Large intestine (tissue), 3 donors: ENCODE results near the gene MMEL1. TPM values are rescaled to one million over a fixed set of nuclear protein-coding genes. Genes with fewer than 3 reads are reported as not detected.

Experiments used
- DNase-seq, 2 donors: peaks; one replicate each; pipeline versions ENCODE4 v3.0.0 to v3.0.0-alpha.2; 2013
- H3K27ac ChIP-seq: one replicate; pipeline ENCODE4 v1.5.1; 2013; ENCODE audit warnings: low read length
- H3K27me3 ChIP-seq: 2 replicates; pipeline ENCODE4 v1.6.1; 2013; ENCODE audit warnings: low read length; ENCODE audit not compliant: control insufficient read depth, insufficient read depth
- H3K36me3 ChIP-seq: 2 replicates; pipeline ENCODE4 v1.6.1; 2013; ENCODE audit warnings: low read length; ENCODE audit not compliant: control insufficient read depth, insufficient read depth
- H3K4me1 ChIP-seq: one replicate; pipeline ENCODE4 v1.6.1; 2013; ENCODE audit warnings: low read length; ENCODE audit not compliant: control insufficient read depth, insufficient read depth
- H3K4me3 ChIP-seq: one replicate; pipeline ENCODE4 v1.5.1; 2013; ENCODE audit warnings: low read length
- H3K9me3 ChIP-seq: one replicate; pipeline ENCODE4 v1.6.1; 2013; ENCODE audit warnings: mild to moderate bottlenecking, low read depth, low read length, moderate library complexity; ENCODE audit not compliant: control insufficient read depth
- WGBS: methylation state at CpG from one replicate; pipeline ENCODE4 v1.1.5; 2013; ENCODE audit warnings: low lambda C conversion rate; ENCODE audit not compliant: insufficient coverage; 5-methylcytosine and 5-hydroxymethylcytosine counted together
- polyA plus RNA-seq: library from polyadenylated mRNA; unstranded; fragments of 120-200 nt; gene quantifications from one replicate; pipeline ENCODE4 v1.2.1, GENCODE V29; 2013

Gene MMEL1
- polyA plus RNA-seq, 1 donor = 14.3 TPM

- no peaks in the 10 kb centered on the region for H3K36me3 ChIP-seq
- WGBS = no CpG with 5 or more reads among the region's 14 CpGs
- H3K4me3 ChIP-seq = no peak overlapping the region
- DNase-seq = no peak
- no peaks in the 10 kb centered on the region for H3K27me3 ChIP-seq
- H3K9me3 ChIP-seq = no peaks in the 10 kb centered on the region
- no peak overlapping the region for H3K27ac ChIP-seq
- H3K4me1 ChIP-seq = no peaks in the 10 kb centered on the region
Measured at GRCh38 chr1:2604844-2605508, 27.8 kb downstream of the MMEL1 start.

DNA sequence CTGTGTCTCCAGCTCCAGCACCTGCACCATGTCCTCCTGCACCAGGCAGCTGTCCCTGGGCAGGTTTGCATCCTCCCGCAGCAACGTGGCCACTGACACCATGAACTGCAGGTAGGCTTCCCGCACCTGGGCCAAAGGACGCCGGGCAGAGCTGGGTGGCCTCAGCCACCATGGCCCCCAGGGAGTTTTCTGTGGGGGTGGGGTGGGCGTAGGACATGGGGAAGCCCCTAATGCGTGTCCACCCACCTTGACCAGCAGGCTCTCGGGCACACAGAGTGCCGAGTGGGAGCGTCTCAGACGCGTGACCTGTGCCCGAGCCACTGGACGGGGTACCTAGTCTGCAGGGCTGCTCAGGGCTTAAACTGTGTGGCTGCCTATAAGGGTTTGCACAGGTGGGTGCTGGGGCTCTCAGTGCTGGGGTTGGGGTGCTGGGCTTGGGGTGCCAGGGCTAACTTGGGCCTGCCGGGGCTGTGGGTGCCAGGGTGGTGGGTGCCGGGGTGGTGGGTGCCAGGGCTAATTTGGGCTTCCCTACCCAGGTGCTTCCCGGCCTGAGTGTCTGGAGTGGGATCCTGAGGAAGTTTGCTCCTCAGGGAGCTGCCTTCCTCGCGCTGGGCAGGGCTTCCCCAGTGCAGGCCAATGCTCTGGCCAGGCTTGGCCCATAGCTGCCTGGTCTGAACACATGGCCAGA lies 28.5 kb downstream of the MMEL1 start:
- Histone ChIP-seq H3K36me3 (no peaks in the 10 kb centered on the region), H3K27ac (no peak overlapping the region), H3K27me3 (no peaks in the 10 kb centered on the region), H3K4me1 (no peaks in the 10 kb centered on the region), H3K4me3 (no peak overlapping the region), H3K9me3 (no peaks in the 10 kb centered on the region)
- WGBS = no CpG with 5 or more reads among the region's 19 CpGs
- no peak for DNase-seq

GRCh38 chr1:2603521-2604155 lies 29.2 kb downstream of the MMEL1 start:
- no peak overlapping the region for H3K4me3 ChIP-seq
- H3K27me3 ChIP-seq = no peaks in the 10 kb centered on the region
- H3K9me3 ChIP-seq = no peaks in the 10 kb centered on the region
- no peaks in the 10 kb centered on the region for H3K4me1 ChIP-seq
- no peak for DNase-seq
- H3K36me3 ChIP-seq = no peaks in the 10 kb centered on the region
- no peak overlapping the region for H3K27ac ChIP-seq
- 80% methylated on average over 1 of the region's 25 CpGs for WGBS

GRCh38 chr1:2602866-2603520 lies 29.8 kb downstream of the MMEL1 start:
- Histone ChIP-seq H3K27ac (no peak overlapping the region), H3K36me3 (no peaks in the 10 kb centered on the region), H3K9me3 (no peaks in the 10 kb centered on the region), H3K4me1 (no peaks in the 10 kb centered on the region), H3K4me3 (no peak overlapping the region), H3K27me3 (no peaks in the 10 kb centered on the region)
- WGBS = no CpG with 5 or more reads among the region's 18 CpGs
- no peak for DNase-seq

DNA sequence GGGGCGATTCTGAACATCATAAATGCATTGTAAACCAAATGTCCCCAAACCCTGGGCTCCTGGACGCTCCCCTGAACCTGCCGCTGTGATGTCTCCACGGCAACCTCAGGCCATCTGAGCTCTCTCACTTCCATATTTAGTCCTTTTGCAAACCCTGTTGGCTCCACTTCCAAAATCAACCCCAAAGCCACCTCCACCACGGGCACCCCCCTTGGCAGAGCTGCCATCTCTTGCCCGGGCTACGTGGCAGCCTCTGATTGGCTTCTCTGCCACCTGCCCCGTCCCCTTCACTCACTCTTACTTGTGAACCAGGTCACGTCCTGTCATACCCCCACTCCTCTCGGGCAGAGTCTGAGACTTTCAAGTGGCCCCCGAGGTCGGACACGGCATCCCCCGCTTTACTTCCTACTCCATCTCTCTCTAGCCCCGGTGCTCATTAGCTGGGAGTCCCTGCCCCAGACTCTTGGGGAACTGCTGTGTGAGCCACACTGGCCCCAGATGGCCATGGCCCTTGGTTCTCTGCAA lies 30.4 kb downstream of the MMEL1 start:
- no peaks in the 10 kb centered on the region for H3K36me3 ChIP-seq
- no peak overlapping the region for H3K4me3 ChIP-seq
- no peak overlapping the region for H3K27ac ChIP-seq
- H3K4me1 ChIP-seq = no peaks in the 10 kb centered on the region
- H3K27me3 ChIP-seq = no peaks in the 10 kb centered on the region
- no peaks in the 10 kb centered on the region for H3K9me3 ChIP-seq
- no peak for DNase-seq
- WGBS = no CpG with 5 or more reads among the region's 15 CpGs

DNA sequence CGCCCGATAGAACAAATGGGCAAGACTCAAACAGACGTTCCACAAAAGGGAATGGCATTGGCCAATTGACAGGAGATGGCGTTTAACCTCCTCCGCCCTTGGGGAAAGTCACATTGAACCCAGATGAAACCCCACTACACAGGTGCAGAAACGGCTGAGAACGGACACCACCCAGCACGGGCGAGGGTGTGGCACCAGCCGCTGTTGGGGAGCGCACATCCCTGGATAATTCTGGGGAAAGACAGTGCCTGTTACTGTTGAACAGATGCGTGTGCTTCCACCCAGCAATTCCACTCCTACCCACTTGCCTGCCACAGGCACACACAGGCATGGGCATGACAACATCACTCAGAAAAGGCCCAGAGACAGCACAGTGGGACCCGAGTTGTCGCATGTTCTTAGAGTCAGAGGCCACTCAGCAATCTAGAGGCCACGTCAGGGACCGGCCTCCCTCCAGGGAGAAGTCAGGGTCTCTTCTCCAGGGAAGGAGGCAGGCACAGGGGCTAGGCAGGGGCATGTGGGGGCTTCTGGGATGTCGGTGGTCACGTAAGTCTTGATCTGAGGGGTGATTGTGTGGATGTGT lies 31.0 kb downstream of the MMEL1 start:
- no peaks in the 10 kb centered on the region for H3K4me1 ChIP-seq
- 100% methylated on average over 2 of the region's 18 CpGs for WGBS
- H3K27ac ChIP-seq = no peak overlapping the region
- DNase-seq = no peak
- H3K9me3 ChIP-seq = no peaks in the 10 kb centered on the region
- H3K4me3 ChIP-seq = no peak overlapping the region
- no peaks in the 10 kb centered on the region for H3K36me3 ChIP-seq
- no peaks in the 10 kb centered on the region for H3K27me3 ChIP-seq

- Histone ChIP-seq H3K4me1 (no peaks in the 10 kb centered on the region), H3K27ac (no peak overlapping the region), H3K27me3 (no peaks in the 10 kb centered on the region), H3K4me3 (no peak overlapping the region), H3K36me3 (no peaks in the 10 kb centered on the region), H3K9me3 (no peaks in the 10 kb centered on the region)
- no CpG with 5 or more reads among the region's 3 CpGs for WGBS
- no peak for DNase-seq
Measured at GRCh38 chr1:2598329-2598931, 34.4 kb downstream of the MMEL1 start.

GRCh38 chr1:2597441-2598328 lies 35.1 kb downstream of the MMEL1 start:
- Histone ChIP-seq H3K4me1 (no peaks in the 10 kb centered on the region), H3K27ac (no peak overlapping the region), H3K27me3 (no peaks in the 10 kb centered on the region), H3K36me3 (no peaks in the 10 kb centered on the region), H3K4me3 (no peak overlapping the region), H3K9me3 (no peaks in the 10 kb centered on the region)
- WGBS = 100% methylated on average over 1 of the region's 34 CpGs
- DNase-seq = no peak

- Histone ChIP-seq H3K36me3 (no peaks in the 10 kb centered on the region), H3K4me3 (no peak overlapping the region), H3K9me3 (no peaks in the 10 kb centered on the region), H3K4me1 (no peaks in the 10 kb centered on the region), H3K27me3 (no peaks in the 10 kb centered on the region), H3K27ac (no peak overlapping the region)
- DNase-seq = no peak
- 100% methylated on average over 2 of the region's 28 CpGs for WGBS
Measured at GRCh38 chr1:2596530-2597333, 36.1 kb downstream of the MMEL1 start.
